ENCODE measurements around the gene VAPA. TPM values are rescaled to one million over a fixed set of nuclear protein-coding genes. Genes with fewer than 3 reads are reported as not detected.

VAPA gene
- total and polyA plus RNA-seq, 9 of the 15 experiments (the other 6 are each of a cell fraction or from before 2014, with no cell fraction given) = 219 to 902 (median 526) TPM

GRCh38 chr18:9971313-9971920 lies 57.6 kb downstream of the VAPA start (continued):
- TF ChIP-seq ZNF644 (tag; IDR thresholded peaks at IDR 0.05; ENCODE audit: low read depth) (no peak), XRCC4 (IDR thresholded peaks at IDR 0.05; ENCODE audit: extremely low read depth, insufficient read depth, insufficient read length) (no peak), YBX1 (IDR thresholded peaks at IDR 0.05) (no peak), ZNF76 (CRISPR knock-in tag; IDR thresholded peaks at IDR 0.05; ENCODE audit: borderline replicate concordance) (no peak), STAG1 (CRISPR knock-in tag; IDR thresholded peaks at IDR 0.05; ENCODE audit: borderline replicate concordance) (peak; percentile 67; the same call in 1 of the 2 replicates), KLF1 (tag; IDR thresholded peaks at IDR 0.05) (no peak), ZNF280A (IDR thresholded peaks at IDR 0.05; ENCODE audit: low read depth, partially characterized antibody) (no peak), HDAC1 (IDR thresholded peaks at IDR 0.05) (no peak), HDAC2 (IDR thresholded peaks at IDR 0.05) (no peak), PRDM10 (IDR thresholded peaks at IDR 0.05; ENCODE audit: partially characterized antibody) (no peak), ELF4 (CRISPR knock-in tag; IDR thresholded peaks at IDR 0.05) (no peak), ARID2 (IDR thresholded peaks at IDR 0.05) (0 out of 2 replicates have a peak, but pooled peaks have one; percentile 37), CC2D1A (IDR thresholded peaks at IDR 0.05) (0 out of 2 replicates have a peak, but pooled peaks have one; percentile 20), SMC3 (conservative IDR thresholded peaks at IDR 0.05; ENCODE audit: insufficient read depth, low read depth, low read length) (peak; percentile 96), LARP7 (IDR thresholded peaks at IDR 0.05) (no peak), ZNF175 (CRISPR knock-in tag; IDR thresholded peaks at IDR 0.05; ENCODE audit: low read depth) (no peak), MYC (IDR thresholded peaks at IDR 0.05; ENCODE audit: low read depth, low read length) (peak; percentile 35; the same call in 1 of the 2 replicates), MYC (CRISPR knock-in tag; IDR thresholded peaks at IDR 0.05; ENCODE audit: borderline replicate concordance, low read depth) (no peak), ETV5 (CRISPR knock-in tag; IDR thresholded peaks at IDR 0.05; ENCODE audit: low read depth) (no peak), CHCHD3 (CRISPR knock-in tag; IDR thresholded peaks at IDR 0.05) (no peak), RAD21 (CRISPR knock-in tag; conservative IDR thresholded peaks at IDR 0.05 in 1 of 2, IDR thresholded peaks at IDR 0.05 in 1 of 2) (peak; percentile 95 to 98), NRF1 (conservative IDR thresholded peaks at IDR 0.05 in 1 of 2, IDR thresholded peaks at IDR 0.05 in 1 of 2) (no peak), ETV6 (IDR thresholded peaks at IDR 0.05; ENCODE audit: borderline replicate concordance in 1 of 2, low read depth in 2 of 2, low read length in 1 of 2) (no peak), ETV6 (CRISPR knock-in tag; IDR thresholded peaks at IDR 0.05; ENCODE audit: borderline replicate concordance) (no peak), HDAC3 (IDR thresholded peaks at IDR 0.05; ENCODE audit: borderline replicate concordance, partially characterized antibody) (no peak)
